ENCODE results near the gene SIX6.
"Not testable (repeated sequence)": the region's sequence is repeated elsewhere in the genome, so short reads cannot be mapped to it uniquely, and the experiment has no call there.

The SIX6 gene

GRCh38 chr14:60508707-60509437 is at the start of gene SIX6:
Gene SIX6, plus strand, starts transcription at chr14:60509146. Its CDS starts 253 bp downstream, at chr14:60509399.
- DNase-seq: no peak

GRCh38 chr14:60480248-60480647 is 28.7 kb upstream of the SIX6 start:
- DNase-seq: not testable (repeated sequence)

GRCh38 chr14:60482743-60483142 is 26.2 kb upstream of the SIX6 start:
- no peak for DNase-seq

GRCh38 chr14:60485057-60485597 is 23.8 kb upstream of the SIX6 start:
- DNase-seq: no peak

GRCh38 chr14:60485598-60486251 is 23.2 kb upstream of the SIX6 start, which contains the start of gene C14orf39:
Gene C14orf39, minus strand, starts transcription at chr14:60486063. Its CDS starts 985 bp downstream, at chr14:60485078.
- no peak for DNase-seq

GRCh38 chr14:60487211-60487610 is 21.7 kb upstream of the SIX6 start:
- no peak for DNase-seq

DNA sequence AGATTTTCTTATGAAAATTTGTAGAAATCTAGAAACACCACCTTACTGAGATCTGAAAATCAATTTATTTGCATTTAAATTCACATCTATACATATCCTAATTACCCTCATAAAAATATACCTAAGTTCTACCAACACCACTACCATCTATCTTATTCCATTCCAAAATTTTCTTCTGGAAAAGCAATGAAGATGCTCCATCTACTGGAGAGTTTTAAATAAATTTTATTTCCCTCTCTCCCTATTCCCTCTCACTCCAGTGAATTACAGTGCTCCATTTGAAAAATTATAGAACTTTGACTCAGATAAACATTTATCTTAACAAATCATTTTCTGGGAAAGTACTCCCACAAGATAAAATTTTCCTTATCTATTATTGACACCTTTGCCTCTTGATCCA is 20.8 kb upstream of the SIX6 start:
- no peak for DNase-seq

DNA sequence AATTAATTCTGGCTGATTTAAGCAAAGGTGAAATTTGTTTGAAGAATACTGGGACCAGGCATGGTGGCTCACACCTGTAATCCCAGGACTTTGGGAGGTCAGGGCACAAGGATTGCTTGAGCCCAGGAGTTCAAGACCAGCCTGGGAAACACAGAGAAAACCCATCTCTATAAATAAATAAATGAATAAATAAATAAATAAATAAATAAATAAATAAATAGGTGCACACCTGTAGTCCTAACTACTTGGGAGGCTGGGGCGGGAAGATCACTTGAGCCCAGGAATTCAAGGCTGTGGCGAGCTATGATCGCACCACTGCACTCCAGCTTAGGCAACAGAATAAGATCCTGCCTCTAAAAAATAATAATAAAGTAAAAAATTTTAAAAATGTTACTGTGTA is 18.7 kb upstream of the SIX6 start:
- no peak for DNase-seq

GRCh38 chr14:60495946-60496345 is 13.0 kb upstream of the SIX6 start:
- no peak for DNase-seq

GRCh38 chr14:60502541-60502940 is 6.4 kb upstream of the SIX6 start:
- DNase-seq: no peak

DNA sequence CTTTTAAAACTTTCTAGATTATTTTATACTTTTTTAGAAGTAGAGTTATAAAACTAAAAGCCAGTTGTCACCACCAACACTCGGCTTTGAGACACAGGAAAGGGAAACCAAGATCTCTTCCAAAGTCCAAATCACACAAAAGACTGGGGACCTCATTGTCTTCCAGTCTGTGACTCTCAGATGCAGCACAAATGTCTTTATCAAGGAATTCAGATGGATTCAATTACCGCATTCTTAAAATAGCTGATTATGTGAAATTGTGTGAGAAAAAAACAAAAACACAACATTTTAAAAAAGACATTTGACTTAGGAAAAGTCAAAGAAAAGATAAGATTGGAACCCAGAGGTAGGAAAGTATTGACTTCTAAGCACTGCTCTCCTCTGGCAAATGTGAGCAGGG is 3.5 kb upstream of the SIX6 start:
- DNase-seq: no peak

GRCh38 chr14:60506010-60506409 is 2.9 kb upstream of the SIX6 start:
- no peak for DNase-seq

DNA sequence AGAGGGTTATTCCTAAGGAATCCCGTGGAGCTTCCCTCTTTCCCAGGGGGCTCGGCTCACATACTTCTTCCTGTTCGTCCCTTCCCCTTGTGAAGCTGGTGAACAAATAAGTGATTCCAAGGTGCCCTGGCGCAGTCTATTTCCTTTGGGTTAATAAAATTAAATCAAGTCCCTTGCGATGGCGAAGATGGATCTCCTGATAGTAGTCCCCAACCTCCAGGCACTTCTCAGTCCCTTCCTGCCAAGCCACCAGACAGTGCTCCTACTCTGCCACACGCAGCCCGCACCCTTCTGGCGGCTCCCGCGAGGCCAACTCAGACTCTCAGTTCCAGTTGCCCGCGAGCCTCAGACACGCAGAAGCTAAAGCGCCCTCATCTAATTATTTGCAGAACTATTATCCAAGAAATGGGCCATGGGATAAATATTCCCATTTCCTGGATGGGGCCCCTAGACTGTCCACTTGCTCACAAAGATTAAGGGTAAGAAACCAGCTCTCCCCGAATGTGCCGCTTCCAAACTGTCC is 2.4 kb upstream of the SIX6 start:
- DNase-seq: no peak

DNA sequence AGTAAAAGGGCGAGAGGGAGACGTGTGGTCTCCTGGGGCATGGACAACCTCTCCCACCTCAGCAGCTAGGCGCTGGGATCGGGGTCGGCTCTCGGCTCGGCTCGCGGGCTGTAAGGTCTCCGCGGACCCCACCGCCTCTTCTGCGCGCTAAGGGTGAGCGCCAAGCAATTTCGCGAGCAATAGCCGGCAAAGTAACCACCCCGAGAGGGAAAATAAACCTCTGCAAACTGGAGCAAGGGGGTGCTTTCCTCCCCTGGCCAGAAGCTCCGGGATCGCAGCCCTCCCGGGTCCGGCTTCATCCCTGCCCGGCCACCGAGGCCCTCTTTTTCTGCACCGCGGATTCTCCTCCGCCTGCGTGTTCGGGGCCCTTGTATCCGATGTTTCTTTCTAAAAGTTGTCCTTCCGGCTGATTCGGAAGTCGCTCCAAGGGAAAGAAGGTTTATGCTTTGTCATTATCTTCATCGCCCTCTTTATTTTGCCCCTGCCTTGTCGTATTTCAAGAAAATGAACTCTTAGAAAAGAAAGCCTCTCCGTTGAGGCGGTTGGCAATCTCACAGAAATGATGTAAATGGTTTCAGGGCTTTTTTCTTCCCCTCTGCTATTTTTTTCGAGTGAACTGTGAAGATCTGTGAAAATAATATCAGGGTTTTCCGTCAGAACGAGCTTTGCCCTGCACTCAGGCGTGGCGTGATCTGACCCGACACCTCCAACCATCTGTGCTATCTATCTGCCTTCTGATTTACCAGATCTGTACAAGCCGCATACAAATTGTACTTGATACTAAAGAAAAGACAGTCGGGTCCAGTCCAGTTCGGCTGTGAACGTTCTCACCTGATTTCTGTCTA is 1.7 kb upstream of the SIX6 start:
- DNase-seq: no peak

- DNase-seq: no peak
These were observed 611 bp upstream of the SIX6 start for GRCh38 chr14:60508363-60508706.

DNA sequence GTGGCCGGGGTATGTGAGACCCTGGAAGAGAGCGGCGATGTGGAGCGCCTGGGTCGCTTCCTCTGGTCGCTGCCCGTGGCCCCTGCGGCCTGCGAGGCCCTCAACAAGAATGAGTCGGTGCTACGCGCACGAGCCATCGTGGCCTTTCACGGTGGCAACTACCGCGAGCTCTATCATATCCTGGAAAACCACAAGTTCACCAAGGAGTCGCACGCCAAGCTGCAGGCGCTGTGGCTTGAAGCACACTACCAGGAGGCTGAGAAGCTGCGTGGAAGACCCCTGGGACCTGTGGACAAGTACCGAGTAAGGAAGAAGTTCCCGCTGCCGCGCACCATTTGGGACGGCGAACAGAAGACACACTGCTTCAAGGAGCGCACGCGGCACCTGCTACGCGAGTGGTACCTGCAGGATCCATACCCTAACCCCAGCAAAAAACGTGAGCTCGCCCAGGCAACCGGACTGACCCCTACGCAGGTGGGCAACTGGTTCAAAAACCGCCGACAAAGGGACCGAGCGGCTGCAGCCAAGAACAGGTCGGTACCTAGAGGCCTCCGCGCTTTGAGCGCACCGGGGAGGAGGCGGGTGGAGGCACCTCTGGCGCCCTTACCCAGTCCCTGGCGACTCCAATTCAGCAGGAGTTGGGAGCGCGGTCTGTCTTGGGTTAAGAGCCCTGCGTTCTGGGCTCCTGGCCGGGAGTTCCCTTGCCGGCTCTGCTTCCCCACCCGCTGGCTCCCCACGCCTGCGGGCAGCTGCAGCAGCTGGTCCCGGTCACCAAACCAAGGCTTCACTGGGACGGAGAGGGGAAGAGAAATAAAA is 700 bp downstream of the SIX6 start:
- DNase-seq: no peak

- no peak for DNase-seq
These were observed 1.5 kb downstream of the SIX6 start for GRCh38 chr14:60510254-60510950.

DNA sequence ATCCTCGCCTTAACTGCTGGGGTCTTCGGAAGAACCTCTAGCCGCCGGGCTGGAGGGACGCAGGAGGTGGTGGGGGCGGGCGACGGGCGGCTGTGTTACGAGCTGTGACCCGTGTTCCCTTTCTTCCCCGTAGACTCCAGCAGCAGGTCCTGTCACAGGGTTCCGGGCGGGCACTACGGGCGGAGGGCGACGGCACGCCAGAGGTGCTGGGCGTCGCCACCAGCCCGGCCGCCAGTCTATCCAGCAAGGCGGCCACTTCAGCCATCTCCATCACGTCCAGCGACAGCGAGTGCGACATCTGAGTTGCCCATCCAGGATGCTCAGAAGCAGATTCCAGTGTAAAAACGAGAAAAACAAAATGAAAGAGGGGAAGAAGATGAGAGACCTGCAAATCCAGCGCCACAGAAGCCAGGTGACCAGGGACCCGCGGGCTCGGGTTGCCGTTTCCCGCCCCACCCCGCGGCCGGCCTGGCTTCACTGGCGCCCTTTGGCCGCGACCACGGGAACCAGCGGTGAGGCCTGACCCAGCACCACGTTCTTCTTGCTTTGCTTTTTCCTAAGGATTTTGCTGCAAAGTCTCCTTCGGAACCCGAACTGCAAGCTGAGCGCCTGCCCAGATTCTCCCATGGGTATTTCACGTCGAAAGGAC is 2.1 kb downstream of the SIX6 start:
- no peak for DNase-seq

GRCh38 chr14:60512126-60512525 is 3.2 kb downstream of the SIX6 start:
- no peak for DNase-seq

- DNase-seq: no peak
These were observed 4.1 kb downstream of the SIX6 start for GRCh38 chr14:60512973-60513571.

GRCh38 chr14:60514378-60514740 is 5.4 kb downstream of the SIX6 start:
- DNase-seq: no peak
